Kasumi-1 (cell line): ENCODE data around the gene SLC9A2.

ENCODE experiments used
- DNase-seq, 2 experiments: peaks; one replicate each; lab custom pipeline; 2025; lab: John Stamatoyannopoulos, UW

The SLC9A2 gene

DNA sequence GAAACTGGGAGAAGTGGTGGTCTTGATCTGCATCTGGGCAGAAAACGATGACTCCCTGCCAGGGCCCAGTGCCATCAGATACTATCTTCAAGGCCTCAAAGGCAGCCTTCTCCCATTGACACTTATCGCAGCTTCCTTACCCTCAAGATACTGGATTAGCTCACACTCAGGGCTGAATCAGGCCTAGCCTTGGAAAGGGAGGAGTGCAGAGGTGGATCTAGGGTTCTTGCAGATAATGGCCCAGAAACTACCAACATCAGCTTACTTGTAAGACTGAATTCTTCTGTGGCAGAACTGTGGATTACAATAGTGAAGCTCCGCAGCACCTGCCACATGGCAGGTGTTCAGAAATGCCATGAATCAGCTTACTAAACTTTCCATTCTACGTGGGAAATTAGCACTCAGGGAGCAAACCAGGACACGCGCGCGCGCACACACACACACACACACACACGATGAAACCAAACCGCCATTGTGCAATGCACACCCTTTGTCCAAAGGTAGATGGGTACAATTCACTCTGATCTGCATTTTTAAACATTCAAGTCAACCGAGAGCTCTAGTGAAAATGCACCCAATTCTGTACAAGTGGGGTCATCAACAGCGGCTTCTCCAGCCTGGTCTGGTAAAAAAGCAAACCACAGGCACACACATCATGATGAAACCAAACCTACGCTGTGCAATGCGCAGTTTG is 116.2 kb downstream of the SLC9A2 start:
- no peak for DNase-seq

DNA sequence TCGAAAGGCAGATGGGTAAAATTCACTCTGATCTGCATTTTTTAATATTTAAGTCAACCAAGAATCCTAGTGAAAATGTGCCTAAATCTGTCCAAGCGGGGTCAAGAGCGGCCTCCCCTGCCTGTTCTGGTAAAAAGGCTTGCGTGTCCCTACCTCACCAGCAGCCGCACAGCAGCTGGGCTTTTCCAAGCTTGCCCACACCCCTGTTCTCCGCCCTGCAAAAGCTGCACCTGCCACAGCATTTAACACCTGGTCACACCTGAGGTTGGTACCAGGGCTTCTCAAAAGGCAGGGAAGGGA is 116.7 kb downstream of the SLC9A2 start:
- DNase-seq, result peak in 1 of 2 experiments; percentile 36

DNA sequence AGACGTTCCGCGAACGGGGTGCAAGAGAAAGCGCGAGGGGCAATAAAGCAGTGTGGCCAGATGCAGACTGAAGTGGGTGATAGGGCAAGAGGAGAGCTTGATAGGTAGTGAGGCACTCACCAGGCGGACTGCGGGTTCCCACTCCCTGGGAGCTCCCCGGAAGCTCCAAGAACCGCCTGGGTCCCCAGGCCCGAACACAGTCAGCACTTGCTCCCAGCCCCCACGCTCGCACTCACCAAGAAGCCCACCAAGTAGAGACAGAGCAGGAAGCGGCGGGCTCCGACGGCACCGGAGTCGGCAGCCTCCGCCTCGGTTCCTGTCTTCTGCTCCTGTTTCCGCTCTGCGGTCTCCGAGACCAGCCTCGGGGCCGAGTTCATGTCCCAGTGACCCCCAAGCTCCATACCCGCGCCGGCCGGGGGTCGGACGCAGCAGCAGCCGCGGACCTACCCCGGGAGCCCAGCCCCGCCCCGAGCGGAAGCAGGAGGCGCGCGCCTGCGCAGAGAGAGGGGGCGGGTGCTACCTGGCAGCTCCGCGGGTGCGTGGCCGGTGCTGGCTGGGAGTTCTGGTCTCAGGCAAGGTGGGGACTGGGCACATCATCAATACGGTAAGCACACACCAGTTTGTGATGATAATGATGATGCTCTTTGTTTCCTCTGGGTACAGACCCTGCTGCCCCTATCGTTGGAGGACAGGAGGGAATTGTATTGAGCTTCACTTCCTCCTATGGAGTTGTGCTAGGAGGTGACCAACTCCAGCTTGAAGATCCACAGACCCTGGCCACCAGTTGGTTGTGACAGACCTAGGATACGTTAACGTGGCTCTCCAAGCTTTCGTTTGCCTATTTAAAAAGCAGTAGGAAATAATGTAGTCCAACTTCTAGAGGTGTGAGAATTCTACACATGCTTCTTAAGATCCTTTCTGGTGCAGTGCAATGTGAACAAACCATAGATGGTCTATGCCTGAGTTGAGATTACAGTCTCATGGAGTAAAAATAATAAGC is 117.4 kb downstream of the SLC9A2 start:
- peak; percentile 70 to 76 for DNase-seq

DNA sequence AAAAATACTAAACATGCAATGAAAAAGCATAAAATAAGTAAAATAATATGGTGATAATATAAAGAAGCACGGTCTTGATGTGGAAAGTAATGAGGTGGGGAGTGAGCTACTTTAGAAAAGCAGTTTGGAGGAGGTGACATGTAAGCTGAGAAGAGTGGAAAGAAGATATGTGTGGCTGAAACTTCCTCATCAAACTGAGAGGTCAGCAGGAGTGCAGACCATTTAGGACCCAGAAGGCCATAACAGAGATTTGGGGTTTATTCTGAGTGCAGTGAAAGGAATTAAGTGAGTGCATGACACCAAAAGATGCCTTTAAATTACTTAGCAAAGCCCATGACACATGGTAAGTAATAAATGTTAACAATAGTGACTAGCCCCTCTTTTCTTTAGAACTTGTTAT is 118.1 kb downstream of the SLC9A2 start:
- no peak for DNase-seq

DNA sequence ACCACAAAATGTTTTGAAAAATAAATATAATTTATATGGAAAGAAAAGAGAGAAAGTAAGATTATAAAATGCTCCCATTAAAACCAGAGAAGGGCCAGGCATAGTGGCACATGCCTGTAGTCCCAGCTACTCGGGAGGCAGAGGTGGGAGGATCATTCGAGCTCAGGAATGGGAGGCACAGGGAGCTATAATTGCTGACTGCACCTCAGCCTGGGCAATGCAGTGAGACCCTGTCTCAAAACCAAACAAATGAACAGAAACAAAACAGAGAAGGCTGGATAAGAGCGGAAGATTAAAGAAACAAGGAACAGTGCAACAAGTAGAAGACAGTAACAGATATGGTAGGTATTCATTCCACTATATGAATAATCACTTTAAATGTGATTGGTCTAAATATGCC is 123.9 kb downstream of the SLC9A2 start:
- DNase-seq, result no peak

DNA sequence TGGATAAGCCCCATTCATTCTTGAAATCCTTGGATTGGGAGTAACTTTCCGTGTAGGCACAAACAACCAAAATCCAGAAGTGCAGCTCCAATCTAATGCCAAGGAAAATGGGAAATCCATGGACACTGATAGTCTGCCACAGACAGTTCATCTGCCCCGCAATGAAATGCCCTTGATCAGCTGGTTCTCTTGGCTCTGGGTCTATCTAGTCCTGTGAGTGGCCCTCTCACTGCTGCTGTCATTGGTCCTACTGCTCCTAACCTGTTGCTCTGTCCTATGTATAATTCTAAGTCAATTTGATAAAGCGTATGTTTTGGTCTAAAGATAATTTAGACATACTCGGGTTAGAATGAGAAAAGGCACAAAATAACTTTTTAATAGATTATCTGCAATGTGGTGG is 128.8 kb downstream of the SLC9A2 start:
- DNase-seq, result no peak

DNA sequence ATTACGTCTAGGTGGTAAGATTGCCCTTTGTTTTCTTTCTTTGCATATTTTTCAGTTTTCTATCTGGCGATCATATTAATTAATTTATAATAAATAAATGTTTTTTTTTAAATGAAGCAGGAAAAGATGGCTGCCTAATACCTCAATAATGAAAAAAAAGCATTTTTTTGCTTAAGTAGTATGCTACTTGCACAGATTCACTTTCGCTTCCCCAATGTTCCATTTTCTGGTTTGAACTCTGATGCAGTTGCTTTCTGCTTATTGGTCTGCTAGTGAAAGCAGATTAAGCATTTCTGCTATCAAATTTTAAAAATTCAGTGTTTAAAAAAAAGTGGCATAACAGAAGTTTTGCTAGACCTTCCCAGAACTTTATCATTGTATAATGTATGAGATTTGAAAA is 130.6 kb downstream of the SLC9A2 start:
- no peak for DNase-seq

DNA sequence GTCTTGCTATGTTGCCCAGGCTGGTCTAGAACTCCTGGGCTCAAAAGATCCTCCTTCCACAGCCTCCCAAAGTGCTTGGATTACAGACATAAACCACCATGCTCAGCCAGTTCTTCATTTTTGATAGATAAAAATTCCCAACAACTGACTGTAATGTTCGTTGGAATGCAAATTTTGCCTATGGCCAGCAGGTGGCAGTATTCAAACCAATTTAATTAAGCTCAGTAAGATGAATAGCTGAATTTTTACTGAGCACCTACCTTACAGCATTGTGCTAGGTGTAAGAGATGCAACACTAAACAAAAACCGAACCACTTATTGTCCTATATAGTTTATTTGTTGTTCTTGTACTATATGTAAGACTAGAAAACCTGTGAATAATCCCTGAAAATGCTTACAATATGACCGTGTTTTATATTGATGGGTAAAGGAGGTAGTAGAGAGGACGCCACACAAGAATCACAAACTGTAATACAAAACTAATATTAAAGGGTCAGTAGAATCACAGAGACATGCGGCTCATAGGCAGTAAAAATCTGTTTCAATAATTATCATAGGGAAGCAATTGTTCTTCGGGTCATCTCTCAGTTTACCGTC is 134.3 kb downstream of the SLC9A2 start:
- peak; percentile 50 to 74 for DNase-seq

DNA sequence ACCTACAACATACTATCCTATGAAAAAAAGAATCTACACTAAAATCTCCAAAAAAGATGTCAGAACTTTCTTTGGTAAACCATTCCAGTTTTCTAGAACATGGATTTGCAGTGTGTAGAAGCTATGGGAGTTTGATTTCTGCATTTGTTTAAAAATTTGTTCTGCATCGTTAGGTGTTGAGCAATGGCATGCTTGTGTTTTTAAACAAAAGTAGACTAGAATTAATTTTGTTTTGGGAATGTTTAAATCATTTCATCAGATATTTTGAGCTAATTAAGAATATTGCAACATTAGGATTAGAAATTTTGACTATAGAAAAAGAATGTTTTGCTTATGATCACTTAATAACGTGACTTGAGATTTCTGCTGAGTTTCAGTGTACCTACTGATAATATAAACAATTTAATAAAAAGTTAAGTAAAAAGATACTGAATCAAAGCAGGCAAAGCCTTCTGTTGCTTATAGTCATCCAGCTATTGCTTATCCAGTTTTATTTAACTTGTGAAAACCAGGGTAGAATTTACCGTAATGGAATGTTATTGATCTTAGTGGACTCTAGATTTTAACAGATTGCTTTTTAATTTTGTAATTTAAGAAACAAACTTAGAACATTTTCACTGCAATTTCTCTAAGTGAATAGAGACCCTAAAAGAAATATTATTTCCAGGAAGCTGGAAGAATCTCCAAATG is 135.2 kb downstream of the SLC9A2 start:
- no peak for DNase-seq

DNA sequence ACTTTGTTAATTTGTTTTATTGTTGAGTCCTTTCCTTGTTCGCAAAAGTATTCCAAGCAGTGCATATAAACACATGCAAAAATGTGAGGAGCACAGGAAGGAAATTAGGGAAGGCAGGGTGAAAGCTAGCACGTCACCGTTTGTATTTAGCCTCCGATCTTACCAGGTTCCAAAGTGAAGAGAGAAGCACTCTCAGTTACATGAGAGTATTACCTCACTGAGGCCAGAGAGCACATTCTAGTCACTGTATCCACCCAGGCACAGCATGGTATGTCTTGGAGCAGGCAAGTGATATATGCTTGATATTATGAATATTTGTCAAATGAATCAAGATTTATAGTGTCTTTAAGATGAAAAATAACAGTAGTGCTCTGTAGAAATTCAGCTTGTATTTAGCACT is 135.9 kb downstream of the SLC9A2 start:
- DNase-seq, result no peak

DNA sequence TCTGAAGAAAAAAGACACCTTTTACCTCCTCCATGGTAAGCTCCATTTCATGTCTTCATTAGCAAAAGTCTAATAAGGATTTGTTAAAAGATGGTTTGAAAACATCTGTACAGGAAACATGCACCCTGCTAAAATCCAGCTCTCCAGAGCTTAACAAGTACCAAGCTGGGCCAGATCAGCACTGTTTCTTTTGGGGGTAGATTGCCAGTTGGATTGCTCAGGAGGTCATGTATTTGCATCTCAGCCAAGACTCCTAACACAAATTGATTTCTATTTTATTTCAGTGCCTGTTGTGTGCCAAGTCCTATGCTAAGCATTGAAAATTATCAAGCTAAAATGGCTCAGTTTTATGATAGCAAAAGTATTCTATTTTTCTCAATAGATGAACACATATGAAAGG is 139.1 kb downstream of the SLC9A2 start:
- DNase-seq, result no peak
